Stimulated activated CD4-positive, alpha-beta T cell treated with anti-CD3 and anti-CD28 coated beads, TNF-alpha, amount 100 ng/mL, for 4 hours (primary cell): ENCODE results near the gene ADAMTS2.
"Not testable (repeated sequence)": the region's sequence is repeated elsewhere in the genome, so short reads cannot be mapped to it uniquely, and the experiment has no call there.

Experiments used
- DNase-seq, 3 experiments: peaks; one replicate each; pipeline ENCODE4 v3.0.0-alpha.2; 2020; ENCODE audit warnings: low read depth in 3 of 3

The ADAMTS2 gene

GRCh38 chr5:179325296-179326031 lies 19.8 kb downstream of the ADAMTS2 start:
- no peak for DNase-seq

DNA sequence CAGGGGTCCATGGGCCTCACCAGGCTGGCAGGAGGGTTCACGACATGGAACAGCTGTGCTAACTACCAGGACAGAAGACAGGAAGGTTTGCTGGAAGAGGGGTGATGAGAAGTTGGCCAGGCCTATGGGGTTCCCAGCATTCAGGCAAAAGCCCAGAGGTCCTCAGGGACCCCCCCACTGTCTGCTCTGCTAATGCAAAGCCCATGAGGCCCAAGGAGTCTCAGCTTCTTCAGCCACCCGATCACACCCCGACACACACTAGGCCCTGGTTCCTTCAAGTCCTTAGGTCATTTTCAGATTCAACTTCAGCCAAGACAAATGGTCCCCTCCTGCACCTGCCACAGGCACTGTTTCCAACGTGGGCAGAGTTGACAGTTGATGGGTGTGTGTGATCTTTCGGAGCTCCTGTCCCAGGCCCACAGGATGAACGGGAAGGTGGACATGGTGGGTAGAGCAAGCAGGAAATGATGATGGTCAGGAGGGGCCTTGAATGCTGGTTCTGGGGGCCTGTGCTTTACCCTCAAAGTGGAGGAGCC lies 20.4 kb downstream of the ADAMTS2 start:
- DNase-seq = no peak

- DNase-seq = not testable (repeated sequence)
Observed at GRCh38 chr5:179324316-179324715, 20.9 kb downstream of the ADAMTS2 start.

- no peak for DNase-seq
Observed at GRCh38 chr5:179323026-179323870, 22.0 kb downstream of the ADAMTS2 start.

- DNase-seq = no peak
Observed at GRCh38 chr5:179322071-179323025, 22.9 kb downstream of the ADAMTS2 start.

GRCh38 chr5:179321206-179321987 lies 23.9 kb downstream of the ADAMTS2 start:
- DNase-seq = no peak

DNA sequence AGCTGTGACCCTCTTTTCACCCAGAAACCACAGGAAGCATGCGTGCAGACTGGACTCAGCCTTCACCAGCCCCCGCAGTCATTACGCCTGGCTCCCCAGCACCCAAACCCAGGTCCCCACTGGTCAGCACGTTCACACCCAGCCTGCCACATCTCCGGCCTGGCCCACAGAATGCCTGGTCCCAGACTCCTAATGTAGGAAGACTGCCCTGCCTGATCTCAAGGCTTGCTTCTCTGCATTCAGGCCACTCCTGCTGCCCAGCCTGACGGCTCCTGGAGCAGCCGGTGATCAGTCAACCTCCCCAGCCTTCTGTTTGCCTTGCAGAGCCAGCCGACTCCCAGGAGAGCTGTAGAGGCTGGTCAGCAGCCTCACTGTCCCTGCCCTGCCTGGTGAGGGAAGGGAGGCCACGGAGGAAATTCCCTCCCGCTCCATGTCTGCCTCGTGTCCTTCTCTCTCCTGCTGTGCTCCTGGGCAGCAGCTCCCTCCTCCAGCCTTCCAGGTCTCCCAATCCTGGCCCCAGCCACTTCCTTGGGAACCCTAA lies 25.4 kb downstream of the ADAMTS2 start:
- no peak for DNase-seq

DNA sequence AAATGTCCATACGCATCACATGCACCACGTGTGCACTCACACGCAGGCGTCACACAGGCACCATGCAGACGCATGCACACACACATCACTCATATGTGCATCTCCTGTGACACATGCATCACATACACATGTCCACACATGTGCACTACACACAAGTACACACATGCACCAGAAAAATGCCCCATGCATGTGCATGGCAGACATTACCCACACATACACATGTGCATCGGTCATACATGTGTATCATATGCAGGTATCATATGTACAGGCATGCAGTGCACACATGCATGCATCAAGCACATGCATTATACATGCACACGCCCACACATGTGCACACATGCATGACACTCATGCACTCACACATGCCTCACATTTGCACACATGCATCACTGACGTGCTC lies 26.1 kb downstream of the ADAMTS2 start:
- DNase-seq = no peak

- DNase-seq = no peak
Observed at GRCh38 chr5:179318221-179318955, 26.9 kb downstream of the ADAMTS2 start.

DNA sequence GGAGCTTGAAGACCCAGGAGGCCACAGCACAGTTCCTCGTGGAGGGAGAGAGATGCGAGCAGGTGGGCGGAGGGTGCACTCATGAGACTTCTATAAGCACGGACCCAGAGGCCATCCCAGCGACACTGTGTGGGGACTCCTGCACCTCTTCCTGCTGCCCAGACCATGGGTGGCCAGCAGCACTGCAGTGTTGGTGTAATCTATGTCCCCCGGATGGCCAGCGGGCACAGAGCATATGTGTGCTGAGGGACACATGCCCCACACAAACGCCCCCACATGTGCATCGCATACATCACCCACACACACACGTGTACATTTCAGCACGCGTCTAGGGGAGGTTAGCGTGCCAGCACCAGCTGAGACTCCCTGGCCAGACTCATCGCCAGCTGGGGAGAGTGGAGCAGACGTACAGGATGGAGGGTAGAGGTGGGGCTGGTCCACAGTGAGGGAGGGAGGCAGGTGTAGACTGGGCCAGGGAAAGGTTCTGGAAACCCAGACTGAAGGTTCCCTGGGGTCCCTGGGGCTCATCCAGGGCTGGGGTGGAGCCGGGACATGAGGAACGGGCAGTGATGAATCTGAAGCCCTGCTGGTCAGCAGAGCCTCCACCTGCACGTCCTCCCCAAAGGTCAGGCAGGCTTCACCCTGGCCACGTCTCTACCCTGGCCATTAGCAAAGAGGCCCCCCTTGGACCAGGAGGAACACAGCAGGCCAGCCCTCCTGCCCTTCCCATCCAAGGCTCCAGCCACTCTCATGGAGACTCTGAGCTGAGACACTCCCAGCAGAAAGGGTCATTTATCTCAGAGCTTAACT lies 27.6 kb downstream of the ADAMTS2 start:
- no peak for DNase-seq

DNA sequence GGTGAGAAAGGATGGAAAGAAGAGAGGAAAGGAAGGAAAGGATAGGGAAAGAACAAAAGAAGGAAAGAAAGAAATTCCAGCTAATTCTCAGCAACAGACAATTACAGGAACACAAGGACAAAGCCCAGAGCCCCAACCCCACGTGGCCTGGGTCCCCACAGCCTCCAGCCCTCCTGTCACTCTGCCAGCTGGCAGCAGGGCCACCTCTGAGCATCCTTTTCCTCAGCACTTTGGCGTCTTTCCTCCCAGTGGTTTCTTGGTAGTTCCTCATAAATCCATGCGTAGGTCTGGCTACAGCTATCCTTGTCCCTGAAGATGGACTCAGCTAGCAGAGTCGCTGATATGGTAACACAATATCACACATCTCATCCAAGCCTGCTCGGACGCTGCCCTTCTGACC lies 28.3 kb downstream of the ADAMTS2 start:
- no peak for DNase-seq

- no peak for DNase-seq
Observed at GRCh38 chr5:179316111-179316551, 29.1 kb downstream of the ADAMTS2 start.

DNA sequence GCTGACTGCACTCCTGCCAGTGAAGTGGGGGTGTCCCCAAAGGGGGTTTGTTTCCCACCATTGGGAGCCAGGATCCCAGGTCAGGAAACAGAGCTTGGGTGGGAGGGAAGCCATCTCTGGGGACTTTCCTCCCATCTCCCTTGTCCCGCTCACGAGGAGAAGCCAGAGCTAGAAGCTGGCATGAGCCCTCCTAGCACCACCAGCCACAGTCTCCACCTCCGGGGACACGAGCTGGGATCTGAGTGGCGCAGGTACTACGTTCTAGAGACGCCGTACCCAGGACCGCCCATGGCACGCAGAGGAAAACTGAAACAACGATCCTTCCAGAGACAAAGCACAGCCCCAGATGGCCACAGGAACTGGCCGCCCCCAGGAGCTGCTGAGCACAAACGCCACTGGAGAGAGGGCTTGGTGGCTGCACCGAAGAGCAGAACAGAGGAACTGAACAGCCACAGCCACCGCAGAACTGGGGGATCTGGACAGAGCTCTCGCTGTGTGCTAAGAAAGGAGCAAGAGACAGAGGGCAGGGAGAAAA lies 29.8 kb downstream of the ADAMTS2 start:
- no peak for DNase-seq

GRCh38 chr5:179314606-179315355 lies 30.5 kb downstream of the ADAMTS2 start:
- no peak for DNase-seq

DNA sequence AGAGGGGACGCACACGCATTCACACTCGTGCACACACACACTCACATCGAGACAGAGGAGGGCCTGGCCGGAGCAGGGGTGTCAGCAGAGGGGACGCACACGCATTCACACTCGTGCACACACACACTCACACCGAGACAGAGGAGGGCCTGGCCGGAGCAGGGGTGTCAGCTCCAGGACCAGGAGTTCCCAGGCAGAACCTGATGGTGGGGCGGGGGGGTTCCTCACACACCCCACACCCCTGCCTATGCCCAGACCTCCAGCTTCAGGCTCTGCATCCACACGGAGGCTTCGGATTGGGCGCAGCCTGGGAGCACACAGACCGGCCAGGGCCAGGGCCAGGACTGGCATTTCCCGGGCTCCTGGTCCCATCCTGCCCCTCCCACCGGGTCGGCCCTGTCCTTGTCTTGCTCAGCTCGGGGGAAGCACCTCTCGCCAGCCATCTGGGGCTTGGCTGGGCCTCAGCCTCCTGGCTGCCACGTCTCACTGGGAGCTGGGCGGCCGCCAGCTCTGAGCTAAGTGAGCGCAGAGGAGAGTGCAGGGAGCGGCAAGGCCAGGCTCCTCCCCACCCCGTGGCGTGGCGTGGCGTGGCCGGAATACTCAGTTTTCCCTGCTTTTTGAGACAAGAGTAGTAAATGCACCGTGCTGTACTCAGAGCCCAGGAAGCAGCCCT lies 31.3 kb downstream of the ADAMTS2 start:
- no peak for DNase-seq

GRCh38 chr5:179312557-179313235 lies 32.6 kb downstream of the ADAMTS2 start:
- no peak for DNase-seq

DNA sequence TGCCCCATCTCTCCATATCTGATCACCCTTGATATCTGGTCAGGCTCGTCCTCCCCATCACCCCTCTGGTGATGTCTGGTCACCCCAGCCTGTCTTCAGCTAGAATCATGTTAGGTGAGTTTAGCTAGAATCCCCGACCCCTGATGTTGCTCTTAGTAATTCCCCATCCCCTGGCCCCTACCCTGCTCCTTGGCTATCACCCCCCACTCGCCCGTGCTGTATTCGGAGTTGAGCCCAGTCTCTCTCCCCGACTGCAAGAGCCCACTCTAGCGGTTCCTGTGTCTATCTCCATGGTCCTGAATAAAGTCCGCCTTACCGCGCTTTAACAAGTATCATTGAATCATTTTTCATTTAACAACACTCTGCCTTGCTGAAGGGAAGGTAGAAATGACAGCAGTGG lies 33.7 kb downstream of the ADAMTS2 start:
- no peak for DNase-seq
